ENCODE results near the gene EYS.
"Not testable (repeated sequence)": the region's sequence is repeated elsewhere in the genome, so short reads cannot be mapped to it uniquely, and the experiment has no call there.

DNA sequence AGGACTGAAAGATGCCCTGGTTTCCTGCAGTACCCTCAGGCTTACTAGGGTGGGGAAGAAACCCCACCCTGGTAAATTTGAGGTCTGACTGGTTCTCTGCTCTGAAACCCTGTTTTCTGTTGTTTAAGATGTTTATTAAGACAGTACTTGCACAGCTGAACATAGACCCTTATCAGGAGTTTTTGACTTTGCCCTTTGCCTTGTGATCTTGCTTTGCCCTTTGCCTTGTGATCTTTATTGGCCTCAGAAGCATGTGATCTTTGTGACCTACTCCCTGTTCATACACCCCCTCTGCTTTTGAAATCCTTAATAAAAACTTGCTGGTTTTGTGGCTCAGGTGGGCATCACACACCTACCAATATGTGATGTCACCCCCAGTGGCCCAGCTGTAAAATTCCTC, 1949.8 kb downstream of the EYS start:
- TF ChIP-seq, protein P1, sequence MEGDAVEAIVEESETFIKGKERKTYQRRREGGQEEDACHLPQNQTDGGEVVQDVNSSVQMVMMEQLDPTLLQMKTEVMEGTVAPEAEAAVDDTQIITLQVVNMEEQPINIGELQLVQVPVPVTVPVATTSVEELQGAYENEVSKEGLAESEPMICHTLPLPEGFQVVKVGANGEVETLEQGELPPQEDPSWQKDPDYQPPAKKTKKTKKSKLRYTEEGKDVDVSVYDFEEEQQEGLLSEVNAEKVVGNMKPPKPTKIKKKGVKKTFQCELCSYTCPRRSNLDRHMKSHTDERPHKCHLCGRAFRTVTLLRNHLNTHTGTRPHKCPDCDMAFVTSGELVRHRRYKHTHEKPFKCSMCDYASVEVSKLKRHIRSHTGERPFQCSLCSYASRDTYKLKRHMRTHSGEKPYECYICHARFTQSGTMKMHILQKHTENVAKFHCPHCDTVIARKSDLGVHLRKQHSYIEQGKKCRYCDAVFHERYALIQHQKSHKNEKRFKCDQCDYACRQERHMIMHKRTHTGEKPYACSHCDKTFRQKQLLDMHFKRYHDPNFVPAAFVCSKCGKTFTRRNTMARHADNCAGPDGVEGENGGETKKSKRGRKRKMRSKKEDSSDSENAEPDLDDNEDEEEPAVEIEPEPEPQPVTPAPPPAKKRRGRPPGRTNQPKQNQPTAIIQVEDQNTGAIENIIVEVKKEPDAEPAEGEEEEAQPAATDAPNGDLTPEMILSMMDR (IDR thresholded peaks at IDR 0.05), result not testable (repeated sequence)
- not testable (repeated sequence) for TF ChIP-seq POLR2A, POLR2AphosphoS5, EP300 (IDR thresholded peaks at IDR 0.05)

Measured in stomach (tissue), 4 donors.